Smooth muscle cell of the brain vasculature (primary cell): ENCODE results near the gene PRRT1.
"Not testable (repeated sequence)": the region's sequence is repeated elsewhere in the genome, so short reads cannot be mapped to it uniquely, and the experiment has no call there.

Experiments used
- DNase-seq: peaks from one replicate; pipeline ENCODE4 v3.0.0-alpha.2; 2012; ENCODE audit warnings: low read depth, low spot score

PRRT1 gene

GRCh38 chr6:32126880-32127279, 24.9 kb downstream of the PRRT1 start:
- DNase-seq = no peak

DNA sequence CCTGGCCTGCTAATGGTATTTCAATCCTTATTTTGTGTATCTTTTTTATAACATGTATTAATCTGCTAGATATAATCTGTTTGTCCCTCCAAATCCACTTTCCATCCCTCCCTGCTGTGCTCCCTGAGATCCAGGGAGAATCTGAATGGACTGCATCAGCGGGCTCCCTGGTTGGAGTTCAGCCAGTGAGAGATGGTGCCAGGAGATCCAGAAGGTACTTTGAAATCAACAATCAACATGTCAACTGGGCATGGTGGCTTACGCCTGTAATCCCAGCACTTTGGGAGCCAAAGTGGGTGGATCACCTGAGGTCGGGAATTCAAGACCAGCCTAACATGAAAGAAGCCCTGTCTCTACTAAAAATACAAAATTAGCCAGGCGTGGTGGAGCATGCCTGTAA, 28.1 kb downstream of the PRRT1 start:
- DNase-seq = no peak

GRCh38 chr6:32120573-32121059, 31.1 kb downstream of the PRRT1 start:
- no peak for DNase-seq

- DNase-seq = peak; percentile 75
Measured at GRCh38 chr6:32118782-32119628, 32.7 kb downstream of the PRRT1 start.

DNA sequence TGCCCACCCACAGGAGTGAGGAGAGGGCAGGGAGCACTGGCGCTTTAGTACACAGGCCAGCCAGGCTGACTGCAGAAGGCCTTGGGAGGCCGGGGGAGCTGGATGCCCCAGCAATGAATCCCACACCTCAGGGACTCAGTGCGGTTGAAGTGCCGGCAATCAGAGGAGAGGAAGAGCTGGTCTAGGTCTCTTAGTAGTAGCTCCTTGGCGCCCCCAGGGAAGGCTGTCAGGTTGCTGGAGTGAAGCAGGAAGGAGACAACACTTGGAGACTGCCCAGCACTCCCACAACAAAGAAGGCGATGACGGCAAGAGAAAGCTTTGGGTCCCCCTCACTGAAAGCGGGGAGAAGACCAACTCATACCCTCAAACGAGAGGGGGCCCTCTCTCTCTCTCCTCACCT, 34.3 kb downstream of the PRRT1 start:
- DNase-seq = no peak

- no peak for DNase-seq
Measured at GRCh38 chr6:32116674-32117073, 35.1 kb downstream of the PRRT1 start.

GRCh38 chr6:32115623-32116022, 36.1 kb downstream of the PRRT1 start:
- DNase-seq = no peak

- no peak for DNase-seq
Measured at GRCh38 chr6:32114796-32115195, 36.9 kb downstream of the PRRT1 start.

- DNase-seq = peak; percentile 62
Measured at GRCh38 chr6:32113386-32114352, 38.1 kb downstream of the PRRT1 start.

DNA sequence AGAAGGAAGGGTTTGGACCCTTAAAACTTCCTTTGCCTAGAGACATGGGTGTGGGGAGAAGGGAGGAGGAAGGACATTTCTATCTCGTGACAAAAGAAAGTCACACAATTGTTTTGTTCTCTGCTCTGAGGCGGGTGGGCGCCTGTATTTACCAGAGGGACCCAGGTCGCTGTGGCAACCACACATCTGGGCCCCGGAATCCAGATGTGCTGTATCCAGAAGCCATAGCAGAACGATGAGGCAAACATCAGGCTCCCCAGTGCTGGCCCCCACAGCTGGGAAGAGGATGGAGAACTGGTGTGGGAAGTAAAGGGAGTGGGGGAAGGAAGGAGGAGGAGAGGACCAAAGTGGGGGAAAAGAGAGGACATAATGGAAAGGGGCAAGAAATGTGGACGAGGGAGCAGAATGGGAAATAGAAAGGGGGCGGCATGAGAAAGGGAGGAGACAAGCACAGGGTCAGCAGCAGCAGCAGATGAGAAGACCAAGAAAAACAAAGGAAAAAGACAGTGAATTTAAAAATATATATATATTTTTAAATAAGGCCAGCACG, 39.2 kb downstream of the PRRT1 start:
- no peak for DNase-seq

- no peak for DNase-seq
Measured at GRCh38 chr6:32111424-32112066, 40.2 kb downstream of the PRRT1 start.

- DNase-seq = no peak
Measured at GRCh38 chr6:32110632-32111031, 41.1 kb downstream of the PRRT1 start.

DNA sequence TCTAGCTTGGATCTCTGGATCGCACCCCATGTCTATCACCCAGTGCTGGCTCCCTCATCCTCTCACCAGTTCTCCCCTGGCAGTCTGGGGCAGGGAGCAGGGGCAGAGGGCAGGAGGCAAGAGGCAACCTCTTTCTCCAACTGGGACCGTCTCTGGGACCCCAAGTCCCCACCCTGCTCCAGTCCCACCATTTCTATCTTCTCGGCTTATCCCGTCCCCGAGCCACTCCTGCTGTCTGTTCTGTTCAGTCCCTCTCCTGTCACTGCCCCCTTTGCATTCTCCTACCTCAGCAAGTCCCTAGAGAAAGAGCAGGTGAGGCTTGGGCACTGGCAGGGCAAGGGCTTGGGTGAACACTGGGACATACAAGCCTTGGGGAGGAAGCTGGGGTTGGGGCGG, 42.0 kb downstream of the PRRT1 start:
- DNase-seq = no peak

- no peak for DNase-seq
Measured at GRCh38 chr6:32109114-32109764, 42.5 kb downstream of the PRRT1 start, which contains the start of gene TNXB. Gene TNXB, minus strand, starts transcription at chr6:32109338. Its CDS starts 11,140 bp downstream, at chr6:32098198.

- DNase-seq = no peak
Measured at GRCh38 chr6:32108727-32109113, 43.0 kb downstream of the PRRT1 start.

DNA sequence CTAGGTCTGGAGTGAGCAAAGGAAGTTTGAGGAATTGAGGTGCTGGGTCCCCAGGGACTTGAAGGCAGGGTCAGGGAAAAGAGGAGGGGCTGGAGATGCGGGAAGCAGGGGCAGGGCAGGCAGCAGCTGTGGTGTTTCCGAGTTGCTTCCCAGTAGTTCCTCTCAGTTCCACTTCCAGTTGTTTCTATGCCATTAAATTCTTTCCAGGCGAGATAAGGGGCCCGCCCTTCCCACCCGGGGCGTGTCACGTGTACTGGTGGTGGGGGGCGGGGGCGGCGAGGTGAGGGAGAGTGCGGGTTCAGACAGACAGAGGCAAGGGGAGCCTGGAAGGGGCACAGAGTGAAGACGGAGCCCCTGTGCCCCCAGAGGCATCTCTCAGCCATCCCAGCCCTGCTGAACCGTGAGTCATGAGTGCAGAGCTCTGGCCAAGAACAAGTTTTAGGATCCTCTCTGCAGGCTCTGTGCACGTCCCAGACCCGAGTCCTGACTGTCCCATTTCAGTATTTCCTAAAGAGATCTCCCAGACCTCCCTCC, 43.6 kb downstream of the PRRT1 start:
- DNase-seq = no peak

- no peak for DNase-seq
Measured at GRCh38 chr6:32107406-32107805, 44.3 kb downstream of the PRRT1 start.

DNA sequence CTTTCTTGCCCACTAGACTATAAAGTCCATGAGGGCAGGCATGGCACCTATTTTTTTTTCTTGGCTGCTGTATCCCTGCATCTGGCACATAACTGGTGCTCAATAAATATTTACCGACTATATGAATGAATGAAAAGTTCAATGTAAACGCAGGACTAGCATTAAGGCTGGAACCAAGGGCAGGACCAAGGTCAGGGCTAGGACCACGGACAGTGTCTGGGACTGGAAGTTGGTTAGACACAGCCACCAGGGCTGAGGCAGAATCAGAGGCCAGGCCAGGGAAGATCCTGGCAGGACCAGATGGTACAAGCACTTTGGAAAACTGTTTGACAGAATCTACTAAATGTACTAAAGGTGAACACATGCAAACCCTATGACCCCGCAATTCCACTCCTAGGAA, 46.3 kb downstream of the PRRT1 start:
- DNase-seq = no peak

GRCh38 chr6:32102255-32102654, 49.5 kb downstream of the PRRT1 start:
- no peak for DNase-seq

DNA sequence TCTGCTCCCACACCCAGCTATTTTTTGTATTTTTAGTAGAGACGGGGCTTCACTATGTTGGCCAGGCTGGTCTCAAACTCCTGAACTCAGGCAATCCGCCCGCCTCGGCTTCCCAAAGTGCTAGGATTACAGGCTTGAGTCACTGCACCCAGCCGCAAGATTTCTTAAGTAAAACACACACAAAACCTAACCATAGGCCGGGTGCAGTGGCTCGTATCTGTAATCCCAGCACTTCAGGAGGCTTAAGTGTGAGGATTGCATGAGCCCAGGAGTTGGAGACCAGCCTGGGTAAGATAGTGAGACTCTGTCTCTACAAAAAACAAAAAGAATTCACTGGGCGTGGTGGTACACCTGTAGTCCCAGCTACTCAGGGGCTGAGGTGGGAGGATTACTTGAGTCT, 51.5 kb downstream of the PRRT1 start:
- not testable (repeated sequence) for DNase-seq
